Ishikawa (cell line): ENCODE data around the gene LCN15.

Experiments
- CEBPB ChIP-seq: IDR thresholded peaks from 2 replicates; pipeline ENCODE4 v1.6.1; 2012
- EP300 ChIP-seq: IDR thresholded peaks from 2 replicates; pipeline ENCODE4 v1.6.1; 2012; ENCODE audit warnings: borderline replicate concordance
- FOXM1 ChIP-seq: IDR thresholded peaks from 2 replicates; pipeline ENCODE4 v1.6.1; 2012; ENCODE audit warnings: low read depth, borderline replicate concordance
- NFIC ChIP-seq: IDR thresholded peaks from 2 replicates; pipeline ENCODE4 v1.6.1; 2012
- RAD21 ChIP-seq: IDR thresholded peaks from 2 replicates; pipeline ENCODE4 v1.6.1; 2012; ENCODE audit warnings: low read depth
- TAF1 ChIP-seq: IDR thresholded peaks from 2 replicates; pipeline ENCODE4 v1.6.1; 2012; ENCODE audit warnings: low read depth, mild to moderate bottlenecking
- TCF12 ChIP-seq: IDR thresholded peaks from 2 replicates; pipeline ENCODE4 v1.6.1; 2012; ENCODE audit warnings: low read depth
- TEAD4 ChIP-seq: IDR thresholded peaks from 2 replicates; pipeline ENCODE4 v1.6.1; 2012
- YY1 ChIP-seq: IDR thresholded peaks from 2 replicates; pipeline ENCODE4 v1.6.1; 2012; ENCODE audit warnings: low read depth
- ZBTB7A ChIP-seq: IDR thresholded peaks from 2 replicates; pipeline ENCODE4 v1.6.1; 2012; ENCODE audit warnings: low read depth
- TF ChIP-seq, protein P1 (sequence below): IDR thresholded peaks from 2 replicates; pipeline ENCODE4 v1.6.1; 2012
- TF ChIP-seq, protein P2 (sequence below): IDR thresholded peaks from 2 replicates; pipeline ENCODE4 v1.6.1; 2012; ENCODE audit warnings: low read depth, mild to moderate bottlenecking

DNA sequence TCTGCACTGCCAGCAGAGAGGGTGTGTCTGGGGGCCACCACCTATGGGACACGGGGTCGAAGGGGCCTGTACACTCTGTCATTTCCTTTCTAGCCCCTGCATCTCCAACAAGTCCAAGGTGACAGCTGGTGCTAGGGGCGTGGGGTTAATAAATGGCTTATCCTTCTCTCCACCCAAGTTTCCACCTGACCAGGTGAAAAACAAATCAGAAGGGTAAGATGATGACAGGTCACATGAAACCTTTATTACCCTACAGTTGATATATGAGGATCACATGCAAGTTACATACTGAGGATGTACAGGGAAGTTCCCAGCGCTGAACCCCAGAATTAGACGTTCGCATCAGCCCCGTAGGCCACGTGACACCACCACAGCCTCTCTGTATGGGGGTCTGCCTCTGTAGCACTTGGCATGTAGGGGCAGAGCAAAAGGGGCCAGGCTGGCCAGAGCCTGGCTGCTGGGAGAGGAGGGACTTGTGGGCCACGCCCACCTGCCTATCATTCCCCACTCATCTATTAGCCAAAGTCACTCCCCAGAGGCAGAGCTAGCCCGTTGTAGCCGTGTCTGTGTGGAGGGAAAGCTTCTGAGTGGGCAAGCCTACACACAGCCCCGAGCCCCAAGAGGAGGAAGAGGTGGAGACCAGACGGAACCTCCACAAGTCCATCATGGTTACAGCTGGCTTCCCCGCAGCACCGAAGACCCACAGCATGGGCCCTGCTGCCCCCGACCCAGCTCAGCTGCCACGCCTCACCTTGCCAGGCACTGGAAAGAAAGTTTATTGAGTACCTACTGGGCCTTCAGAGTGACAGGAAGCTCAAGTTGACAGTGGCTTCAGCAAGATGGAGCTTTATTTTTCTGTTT, 29.0 kb upstream of the LCN15 start:
- TF ChIP-seq, protein P1, sequence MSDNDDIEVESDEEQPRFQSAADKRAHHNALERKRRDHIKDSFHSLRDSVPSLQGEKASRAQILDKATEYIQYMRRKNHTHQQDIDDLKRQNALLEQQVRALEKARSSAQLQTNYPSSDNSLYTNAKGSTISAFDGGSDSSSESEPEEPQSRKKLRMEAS, result no peak
- TF ChIP-seq, protein P2, sequence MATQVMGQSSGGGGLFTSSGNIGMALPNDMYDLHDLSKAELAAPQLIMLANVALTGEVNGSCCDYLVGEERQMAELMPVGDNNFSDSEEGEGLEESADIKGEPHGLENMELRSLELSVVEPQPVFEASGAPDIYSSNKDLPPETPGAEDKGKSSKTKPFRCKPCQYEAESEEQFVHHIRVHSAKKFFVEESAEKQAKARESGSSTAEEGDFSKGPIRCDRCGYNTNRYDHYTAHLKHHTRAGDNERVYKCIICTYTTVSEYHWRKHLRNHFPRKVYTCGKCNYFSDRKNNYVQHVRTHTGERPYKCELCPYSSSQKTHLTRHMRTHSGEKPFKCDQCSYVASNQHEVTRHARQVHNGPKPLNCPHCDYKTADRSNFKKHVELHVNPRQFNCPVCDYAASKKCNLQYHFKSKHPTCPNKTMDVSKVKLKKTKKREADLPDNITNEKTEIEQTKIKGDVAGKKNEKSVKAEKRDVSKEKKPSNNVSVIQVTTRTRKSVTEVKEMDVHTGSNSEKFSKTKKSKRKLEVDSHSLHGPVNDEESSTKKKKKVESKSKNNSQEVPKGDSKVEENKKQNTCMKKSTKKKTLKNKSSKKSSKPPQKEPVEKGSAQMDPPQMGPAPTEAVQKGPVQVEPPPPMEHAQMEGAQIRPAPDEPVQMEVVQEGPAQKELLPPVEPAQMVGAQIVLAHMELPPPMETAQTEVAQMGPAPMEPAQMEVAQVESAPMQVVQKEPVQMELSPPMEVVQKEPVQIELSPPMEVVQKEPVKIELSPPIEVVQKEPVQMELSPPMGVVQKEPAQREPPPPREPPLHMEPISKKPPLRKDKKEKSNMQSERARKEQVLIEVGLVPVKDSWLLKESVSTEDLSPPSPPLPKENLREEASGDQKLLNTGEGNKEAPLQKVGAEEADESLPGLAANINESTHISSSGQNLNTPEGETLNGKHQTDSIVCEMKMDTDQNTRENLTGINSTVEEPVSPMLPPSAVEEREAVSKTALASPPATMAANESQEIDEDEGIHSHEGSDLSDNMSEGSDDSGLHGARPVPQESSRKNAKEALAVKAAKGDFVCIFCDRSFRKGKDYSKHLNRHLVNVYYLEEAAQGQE, result no peak
- no peak for TF ChIP-seq YY1
- TF ChIP-seq TAF1, result no peak
- TF ChIP-seq CEBPB, result no peak
- TF ChIP-seq EP300, result no peak
- TF ChIP-seq RAD21, result no peak
- no peak for TF ChIP-seq TEAD4
- no peak for TF ChIP-seq FOXM1
- no peak for TF ChIP-seq ZBTB7A
- TF ChIP-seq TCF12, result no peak
- no peak for TF ChIP-seq NFIC
